Upper lobe of left lung (tissue), 4 donors: ENCODE data around the gene TP53I11.

Source experiments
- EP300 ChIP-seq, 4 donors: sonication (generic); formaldehyde crosslinking; IDR thresholded peaks; one replicate each; pipeline ENCODE4 v1.5.1; 2017; ENCODE audit warnings: antibody characterized with exemption in 4 of 4, control low read depth in 2 of 4
- POLR2AphosphoS5 ChIP-seq, 2 donors: sonication (generic); formaldehyde crosslinking; IDR thresholded peaks; one replicate each; pipeline ENCODE4 v1.5.1; 2017; ENCODE audit warnings: antibody characterized with exemption in 2 of 2
- TF ChIP-seq, protein P1 (sequence below), 6 experiments: fragments of 450-650 bp in 4 of 6; fragments of 200-600 bp in 2 of 6; sonication (generic) in 2 of 6; IDR thresholded peaks; one replicate each; pipeline ENCODE4 v1.5.1; 2016 to 2019; ENCODE audit warnings: antibody characterized with exemption in 6 of 6

DNA sequence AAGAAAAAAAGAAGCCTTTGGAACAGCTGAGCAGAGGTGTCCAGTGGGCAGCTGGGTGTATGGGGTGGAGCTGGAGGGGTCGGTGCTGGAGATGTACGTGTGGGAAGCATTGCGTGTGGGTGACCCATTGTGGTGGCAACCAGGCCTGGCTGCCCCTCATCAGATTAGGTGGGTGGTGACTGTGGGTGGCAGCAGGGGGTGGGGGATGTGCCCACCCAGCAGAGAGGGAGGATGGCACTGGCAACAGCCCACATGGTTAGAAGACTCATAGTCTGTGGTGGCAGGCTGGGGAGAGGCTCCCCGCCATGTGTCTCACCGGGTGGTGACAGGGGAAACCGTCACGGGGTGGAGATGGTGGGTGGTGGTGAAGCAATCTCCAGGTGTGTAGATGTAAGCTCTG lies 27.6 kb downstream of the TP53I11 start:
- TF ChIP-seq, protein P1, sequence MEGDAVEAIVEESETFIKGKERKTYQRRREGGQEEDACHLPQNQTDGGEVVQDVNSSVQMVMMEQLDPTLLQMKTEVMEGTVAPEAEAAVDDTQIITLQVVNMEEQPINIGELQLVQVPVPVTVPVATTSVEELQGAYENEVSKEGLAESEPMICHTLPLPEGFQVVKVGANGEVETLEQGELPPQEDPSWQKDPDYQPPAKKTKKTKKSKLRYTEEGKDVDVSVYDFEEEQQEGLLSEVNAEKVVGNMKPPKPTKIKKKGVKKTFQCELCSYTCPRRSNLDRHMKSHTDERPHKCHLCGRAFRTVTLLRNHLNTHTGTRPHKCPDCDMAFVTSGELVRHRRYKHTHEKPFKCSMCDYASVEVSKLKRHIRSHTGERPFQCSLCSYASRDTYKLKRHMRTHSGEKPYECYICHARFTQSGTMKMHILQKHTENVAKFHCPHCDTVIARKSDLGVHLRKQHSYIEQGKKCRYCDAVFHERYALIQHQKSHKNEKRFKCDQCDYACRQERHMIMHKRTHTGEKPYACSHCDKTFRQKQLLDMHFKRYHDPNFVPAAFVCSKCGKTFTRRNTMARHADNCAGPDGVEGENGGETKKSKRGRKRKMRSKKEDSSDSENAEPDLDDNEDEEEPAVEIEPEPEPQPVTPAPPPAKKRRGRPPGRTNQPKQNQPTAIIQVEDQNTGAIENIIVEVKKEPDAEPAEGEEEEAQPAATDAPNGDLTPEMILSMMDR (IDR thresholded peaks at IDR 0.05) = no peak
- TF ChIP-seq EP300 (IDR thresholded peaks at IDR 0.05) (no peak), POLR2AphosphoS5 (IDR thresholded peaks at IDR 0.05) (no peak)
